CD4-positive, CD25-positive, alpha-beta regulatory T cell (primary cell): ENCODE results near the gene GDPD1. TPM values are rescaled to one million over a fixed set of nuclear protein-coding genes. Genes with fewer than 3 reads are reported as not detected.

Experiments used
- ATAC-seq, 2 donors: fragments of 150-1000 bp; cut with Tn5 transposase; one replicate each; pipeline ENCODE4 v1.10.0; 2021; ENCODE audit warnings: low read depth in 2 of 2, moderate number of reproducible peaks in 2 of 2, moderate library complexity in 1 of 2
- DNase-seq, 3 donors: peaks; one replicate each; pipeline versions ENCODE4 v3.0.0 to v3.0.0-alpha.2; 2012 to 2022; ENCODE audit warnings: mixed read lengths in 1 of 3
- H3K27ac ChIP-seq: one replicate; pipeline ENCODE4 v1.7.0; 2013; ENCODE audit warnings: mild to moderate bottlenecking, low read length; ENCODE audit not compliant: insufficient read depth, poor library complexity, severe bottlenecking
- H3K27me3 ChIP-seq: one replicate; pipeline ENCODE4 v1.7.0; 2013; ENCODE audit warnings: low read length; ENCODE audit not compliant: control insufficient read depth, insufficient read depth
- H3K36me3 ChIP-seq: one replicate; pipeline ENCODE4 v1.7.0; 2013; ENCODE audit warnings: mild to moderate bottlenecking, low read length, moderate library complexity; ENCODE audit not compliant: control insufficient read depth, insufficient read depth
- H3K4me1 ChIP-seq: 2 replicates; pipeline ENCODE4 v1.7.0; 2013; ENCODE audit warnings: mild to moderate bottlenecking, low read length; ENCODE audit not compliant: insufficient read depth, control insufficient read depth, poor library complexity, severe bottlenecking
- H3K4me3 ChIP-seq: one replicate; pipeline ENCODE4 v1.7.0; 2013; ENCODE audit warnings: low read depth, mild to moderate bottlenecking, low read length, moderate library complexity
- H3K9me3 ChIP-seq, 2 experiments: 1 replicate in 1 of 2; 2 replicates in 1 of 2; pipeline ENCODE4 v1.7.0; 2013; ENCODE audit warnings: low read length in 2 of 2, mild to moderate bottlenecking in 1 of 2, moderate library complexity in 1 of 2; ENCODE audit not compliant: control insufficient read depth in 2 of 2
- H3K27ac Mint-ChIP-seq, 3 donors: one replicate each; pipeline ENCODE4 v1.8.0; 2020 to 2022; ENCODE audit warnings: mild to moderate bottlenecking in 3 of 3, mixed read lengths in 3 of 3, moderate library complexity in 2 of 3
- H3K27me3 Mint-ChIP-seq: one replicate; pipeline ENCODE4 v1.8.0; 2022; ENCODE audit warnings: mild to moderate bottlenecking, mixed read lengths
- H3K36me3 Mint-ChIP-seq: one replicate; pipeline ENCODE4 v1.8.0; 2020; ENCODE audit warnings: mixed read lengths
- H3K4me1 Mint-ChIP-seq, 4 donors: one replicate each; pipeline ENCODE4 v1.8.0; 2020 to 2022; ENCODE audit warnings: mixed read lengths in 4 of 4, mild to moderate bottlenecking in 1 of 4
- H3K4me3 Mint-ChIP-seq, 4 donors: one replicate each; pipeline ENCODE4 v1.8.0; 2020 to 2022; ENCODE audit warnings: mild to moderate bottlenecking in 4 of 4, mixed read lengths in 4 of 4, moderate library complexity in 3 of 4
- H3K9me3 Mint-ChIP-seq, 7 donors: one replicate each; pipeline ENCODE4 v1.8.0; 2020 to 2022; ENCODE audit warnings: mixed read lengths in 7 of 7, mild to moderate bottlenecking in 3 of 7, moderate library complexity in 2 of 7
- polyA plus RNA-seq, 4 donors: library from polyadenylated mRNA; unstranded; fragments of 300-500 nt; fragmentation: Illumina TruSeq; gene quantifications; one replicate each; pipeline ENCODE4 v1.2.3, GENCODE V29; 2021
- total RNA-seq: library from RNA; stranded (reverse); gene quantifications from one replicate; pipeline ENCODE4 v1.2.3, GENCODE V29; 2022

Gene GDPD1
- total and polyA plus RNA-seq, 5 donors from 2014 or later, result 1.7 to 3.3 (median 2.9) TPM

GRCh38 chr17:59181481-59181880 lies 38.8 kb upstream of the GDPD1 start:
- Histone ChIP-seq H3K4me3 (no peak overlapping the region), H3K36me3 (no peaks in the 10 kb centered on the region), H3K27me3 (no peaks in the 10 kb centered on the region), H3K27ac (no peak overlapping the region), H3K9me3 (no peaks in the 10 kb centered on the region), H3K4me1 (no peaks in the 10 kb centered on the region)
- H3K27ac Mint-ChIP-seq, result no peak overlapping the region
- H3K36me3 Mint-ChIP-seq, result peaks cover 3% of the 10 kb centered on the region
- H3K9me3 Mint-ChIP-seq, result no peaks in the 10 kb centered on the region
- H3K27me3 Mint-ChIP-seq, result no peaks in the 10 kb centered on the region
- DNase-seq (no peak), ATAC-seq (no peak)
- peaks cover 0 to 3% (median 0%) of the 10 kb centered on the region in 4 donors for H3K4me1 Mint-ChIP-seq
- no peak overlapping the region for H3K4me3 Mint-ChIP-seq

- Histone ChIP-seq H3K27ac (no peak overlapping the region), H3K27me3 (no peaks in the 10 kb centered on the region), H3K36me3 (no peaks in the 10 kb centered on the region), H3K9me3 (no peaks in the 10 kb centered on the region), H3K4me1 (no peaks in the 10 kb centered on the region), H3K4me3 (no peak overlapping the region)
- no peak overlapping the region for H3K4me3 Mint-ChIP-seq
- peaks cover 3% of the 10 kb centered on the region for H3K36me3 Mint-ChIP-seq
- H3K9me3 Mint-ChIP-seq, result no peaks in the 10 kb centered on the region
- ATAC-seq (no peak), DNase-seq (no peak)
- H3K27ac Mint-ChIP-seq, result no peak overlapping the region
- no peaks in the 10 kb centered on the region for H3K27me3 Mint-ChIP-seq
- no peaks in the 10 kb centered on the region for H3K4me1 Mint-ChIP-seq
Measured at GRCh38 chr17:59185997-59186396, 34.3 kb upstream of the GDPD1 start.

GRCh38 chr17:59186850-59187249 lies 33.5 kb upstream of the GDPD1 start:
- H3K36me3 ChIP-seq, result no peaks in the 10 kb centered on the region
- DNase-seq, result no peak

GRCh38 chr17:59190806-59191205 lies 29.5 kb upstream of the GDPD1 start:
- Mint-ChIP-seq H3K27ac (peak overlapping the region in 1 of 3 donors; percentile 38), H3K4me3 (no peak overlapping the region), H3K9me3 (peaks cover 0 to 2% (median 0%) of the 10 kb centered on the region in 7 donors), H3K36me3 (no peaks in the 10 kb centered on the region), H3K27me3 (no peaks in the 10 kb centered on the region), H3K4me1 (no peaks in the 10 kb centered on the region)
- Histone ChIP-seq H3K4me3 (no peak overlapping the region), H3K27me3 (no peaks in the 10 kb centered on the region), H3K9me3 (no peaks in the 10 kb centered on the region), H3K4me1 (no peaks in the 10 kb centered on the region), H3K27ac (no peak overlapping the region), H3K36me3 (no peaks in the 10 kb centered on the region)
- DNase-seq (no peak), ATAC-seq (no peak)

More at GRCh38 chr17:59186850-59187249, 33.5 kb upstream of the GDPD1 start:
- H3K4me3 ChIP-seq, result no peak overlapping the region
- H3K4me1 ChIP-seq, result no peaks in the 10 kb centered on the region
- no peak for ATAC-seq
- peaks cover 0 to under 1% (median 0%) of the 10 kb centered on the region in 7 donors for H3K9me3 Mint-ChIP-seq
- peak overlapping the region in 1 of 3 donors; percentile 38 for H3K27ac Mint-ChIP-seq
- H3K9me3 ChIP-seq, result no peaks in the 10 kb centered on the region
- H3K4me3 Mint-ChIP-seq, result no peak overlapping the region
- no peaks in the 10 kb centered on the region for H3K27me3 Mint-ChIP-seq
- no peaks in the 10 kb centered on the region for H3K4me1 Mint-ChIP-seq
- no peaks in the 10 kb centered on the region for H3K27me3 ChIP-seq
- no peak overlapping the region for H3K27ac ChIP-seq
- peaks cover 3% of the 10 kb centered on the region for H3K36me3 Mint-ChIP-seq

GRCh38 chr17:59193336-59193862 lies 26.9 kb upstream of the GDPD1 start:
- H3K9me3 ChIP-seq, result no peaks in the 10 kb centered on the region
- no peaks in the 10 kb centered on the region for H3K4me1 ChIP-seq
- no peaks in the 10 kb centered on the region for H3K27me3 ChIP-seq
- no peaks in the 10 kb centered on the region for H3K27me3 Mint-ChIP-seq
- peaks cover 0 to 2% (median 0%) of the 10 kb centered on the region in 7 donors for H3K9me3 Mint-ChIP-seq
- H3K36me3 ChIP-seq, result no peaks in the 10 kb centered on the region
- ATAC-seq (no peak), DNase-seq (no peak)
- no peak overlapping the region for H3K4me3 ChIP-seq
- no peak overlapping the region for H3K27ac ChIP-seq
- H3K36me3 Mint-ChIP-seq, result no peaks in the 10 kb centered on the region
- no peak overlapping the region for H3K27ac Mint-ChIP-seq
- H3K4me1 Mint-ChIP-seq, result no peaks in the 10 kb centered on the region
- peak overlapping the region in 1 of 4 donors; percentile 28 for H3K4me3 Mint-ChIP-seq

- Histone ChIP-seq H3K4me1 (no peaks in the 10 kb centered on the region), H3K27ac (no peak overlapping the region), H3K27me3 (no peaks in the 10 kb centered on the region), H3K4me3 (no peak overlapping the region), H3K36me3 (no peaks in the 10 kb centered on the region), H3K9me3 (no peaks in the 10 kb centered on the region)
- no peak for DNase-seq
- Mint-ChIP-seq H3K9me3 (no peaks in the 10 kb centered on the region), H3K27ac (no peak overlapping the region), H3K36me3 (peaks cover 3% of the 10 kb centered on the region), H3K4me3 (no peak overlapping the region), H3K4me1 (no peaks in the 10 kb centered on the region), H3K27me3 (no peaks in the 10 kb centered on the region)
- ATAC-seq, result no peak
Measured at GRCh38 chr17:59199398-59199797, 20.9 kb upstream of the GDPD1 start.

- Mint-ChIP-seq H3K4me1 (no peaks in the 10 kb centered on the region), H3K9me3 (no peaks in the 10 kb centered on the region), H3K36me3 (peaks cover 3% of the 10 kb centered on the region), H3K4me3 (no peak overlapping the region), H3K27me3 (no peaks in the 10 kb centered on the region), H3K27ac (no peak overlapping the region)
- Histone ChIP-seq H3K27ac (no peak overlapping the region), H3K36me3 (no peaks in the 10 kb centered on the region), H3K4me1 (no peaks in the 10 kb centered on the region), H3K9me3 (no peaks in the 10 kb centered on the region), H3K27me3 (no peaks in the 10 kb centered on the region), H3K4me3 (no peak overlapping the region)
- DNase-seq, result no peak
- no peak for ATAC-seq
Measured at GRCh38 chr17:59202320-59202719, 18.0 kb upstream of the GDPD1 start.

GRCh38 chr17:59219370-59219769 lies 941 bp upstream of the GDPD1 start:
- Mint-ChIP-seq H3K4me1 (peaks cover 4 to 21% (median 12%) of the 10 kb centered on the region in 4 donors), H3K27me3 (peaks cover 9% of the 10 kb centered on the region)

More at GRCh38 chr17:59219370-59219769, 941 bp upstream of the GDPD1 start:
- ATAC-seq, result no peak
- H3K27ac Mint-ChIP-seq, result peak overlapping the region in 1 of 3 donors; percentile 99
- Histone ChIP-seq H3K27ac (no peak overlapping the region), H3K4me3 (no peak overlapping the region), H3K9me3 (no peaks in the 10 kb centered on the region), H3K27me3 (no peaks in the 10 kb centered on the region), H3K36me3 (peaks cover 5% of the 10 kb centered on the region), H3K4me1 (peaks cover 15% of the 10 kb centered on the region)
- H3K4me3 Mint-ChIP-seq, result peak overlapping the region in 3 of 4 donors; percentile 97 to 100 (median 99)
- H3K36me3 Mint-ChIP-seq, result peaks cover 4% of the 10 kb centered on the region
- DNase-seq, result no peak
- H3K9me3 Mint-ChIP-seq, result no peaks in the 10 kb centered on the region
